Heart left ventricle (tissue), 16 donors: ENCODE data around the gene BRSK1. TPM values are rescaled to one million over a fixed set of nuclear protein-coding genes. Genes with fewer than 3 reads are reported as not detected.
A peak's percentile ranks its signal among the peaks of the same experiment; 100 is the strongest.

Experiments
- ATAC-seq, 4 donors: fragments of 200-7000 bp; cut with Tn5 transposase; one replicate each; pipeline ENCODE4 v1.9.1; 2020 to 2022; ENCODE audit warnings: moderate library complexity in 4 of 4, mild to moderate bottlenecking in 3 of 4, moderate number of reproducible peaks in 1 of 4
- DNase-seq, 5 donors: peaks; one replicate each; pipeline ENCODE4 v3.0.0-alpha.2; 2020
- H3K27ac ChIP-seq, 12 donors: fragments of 200-600 bp; sonication (generic) in 4 of 12; one replicate each; pipeline versions ENCODE4 v1.5.0 to v1.8.0; 2016 to 2022; ENCODE audit warnings: mild to moderate bottlenecking in 2 of 12
- H3K27me3 ChIP-seq, 9 donors: fragments of 200-600 bp; sonication (generic) in 2 of 9; one replicate each; pipeline versions ENCODE4 v1.5.1 to v1.8.0; 2016 to 2022; ENCODE audit warnings: mild to moderate bottlenecking in 3 of 9
- H3K36me3 ChIP-seq, 9 donors: fragments of 200-600 bp; sonication (generic) in 2 of 9; one replicate each; pipeline versions ENCODE4 v1.5.0 to v1.8.0; 2018 to 2022; ENCODE audit warnings: mild to moderate bottlenecking in 2 of 9
- H3K4me1 ChIP-seq, 12 donors: fragments of 200-600 bp; sonication (generic) in 4 of 12; one replicate each; pipeline versions ENCODE4 v1.5.0 to v1.8.0; 2016 to 2022; ENCODE audit warnings: mild to moderate bottlenecking in 3 of 12
- H3K4me3 ChIP-seq, 12 donors: fragments of 200-600 bp; sonication (generic) in 4 of 12; one replicate each; pipeline versions ENCODE4 v1.5.0 to v1.8.0; 2017 to 2022; ENCODE audit warnings: mild to moderate bottlenecking in 9 of 12, moderate library complexity in 4 of 12
- H3K9me3 ChIP-seq, 12 donors: fragments of 200-600 bp; sonication (generic) in 4 of 12; one replicate each; pipeline versions ENCODE4 v1.5.0 to v1.8.0; 2016 to 2022; ENCODE audit warnings: mild to moderate bottlenecking in 1 of 12
- CTCF ChIP-seq, 12 donors: fragments of 200-600 bp; sonication (generic) in 4 of 12; IDR thresholded peaks; one replicate each; pipeline versions ENCODE4 v1.5.0 to v1.8.0; 2018 to 2022; ENCODE audit warnings: antibody characterized with exemption in 12 of 12, mild to moderate bottlenecking in 5 of 12
- POLR2A ChIP-seq, 2 donors: fragments of 450-650 bp; IDR thresholded peaks; one replicate each; pipeline ENCODE4 v1.6.1; 2017; ENCODE audit warnings: antibody characterized with exemption in 2 of 2, mild to moderate bottlenecking in 2 of 2, moderate library complexity in 2 of 2
- WGBS, 4 donors: extraction: QIAGEN DNeasy Blood & Tissue Kit in 2 of 4; methylation state at CpG; one replicate each; pipeline versions ENCODE4 v1.1.5 to v1.1.7; 2013 to 2018; 5-methylcytosine and 5-hydroxymethylcytosine counted together
- intact Hi-C, 10 donors: fragments of 100-400 bp; cut with DNase I; formaldehyde crosslinking; loops; one replicate each; pipeline versions ENCODE4 v1.11.1 to v1.14.2; 2022
- polyA plus RNA-seq, 2 donors: library from polyadenylated mRNA; stranded (reverse); fragments of 200-250 nt; gene quantifications; one replicate each; pipeline ENCODE4 v1.2.3, GENCODE V29; 2013
- total RNA-seq, 9 donors: library from RNA; depleted of rRNA in 2 of 9; stranded (reverse); fragments of >200 nt in 2 of 9; fragmentation: NEBNext Ultra II Directional in 3 of 9; extraction: Animal tissue kit (Norgen Biotek cat#: 25700) in 3 of 9; gene quantifications; one replicate each; pipeline versions ENCODE4 v1.1.0 to v1.2.4, GENCODE V29; 2016 to 2023
- donor health status: ischemic (EF 13 %, LVEDD 7.1; RV severe dilation, severe dysfunction).
- donor health status: healthy with polysubstance abuse.
- donor health status: DM: no; HTN: yes; CAD: no.
- donor health status: DM: no; HTN: no; CAD: no.
- donor health status: ischemic (EF 25% LVEDD 6.9; RV normal size, moderate dysfunction).
- donor health status: ischemic (EF 25% LVEDD 5.7; RV mildly dilated, moderate dysfunction).
- donor health status: healthy.
- donor health status: DM: yes; HTN: yes; CAD: no.
- donor health status: ischemic (EF 35%, LVEDD 5.7; RV mildly dilated, moderate dysfunction).
- donor health status: nonischemic (EF 11% LVEDD 7.7; RV severe dilation, severe dysfunction).
- donor health status: DM: yes; HTN: yes; CAD: no.
- donor health status: PGD.
- donor health status: ischemic (EF 29% LVEDD 5.4; RV normal size, mild dysfunction).
- donor health status: nonischemic (EF 23%, LVEDD 6.1; RV moderate dilation, normal function).

Gene BRSK1
- total and polyA plus RNA-seq, 11 donors, result 1.6 to 7.4 (median 2.1) TPM

GRCh38 chr19:55284405-55285058, 735 bp downstream of the BRSK1 start:
- no peak for ATAC-seq
- TF ChIP-seq POLR2A (IDR thresholded peaks at IDR 0.05) (no peak), CTCF (IDR thresholded peaks at IDR 0.05) (no peak)
- H3K36me3 ChIP-seq, result no peaks in the 10 kb centered on the region
- peaks cover 0 to 32% (median 5%) of the 10 kb centered on the region in 12 donors for H3K4me1 ChIP-seq
- peak overlapping the region in 11 of 12 donors; percentile 16 to 91 (median 71) for H3K27ac ChIP-seq
- H3K27me3 ChIP-seq, result no peaks in the 10 kb centered on the region
- intact Hi-C loops, result loop anchor here in 1 of 10 donors (5.0 to 10.0 kb wide), 3 partner anchors 53 to 320 kb away; partner anchors contain the start of genes KMT5C, TMEM238, ZNF524 and ZNF865
- H3K9me3 ChIP-seq, result no peaks in the 10 kb centered on the region
- WGBS, 4 donors, result 20 to 28% (median 20%) methylated on average over 4 to 16 of the region's 16 CpGs; no CpG with 5 or more reads in 1 of the 4 donors
- peak overlapping the region; percentile 10 to 72 (median 53) for H3K4me3 ChIP-seq
- DNase-seq, result no peak

- DNase-seq, result peak in 2 of 5 donors; percentile 51 to 53
- H3K4me1 ChIP-seq, result peaks cover 0 to 27% (median 5%) of the 10 kb centered on the region in 12 donors
- no peaks in the 10 kb centered on the region for H3K9me3 ChIP-seq
- peak overlapping the region in 11 of 12 donors; percentile 20 to 91 (median 71) for H3K27ac ChIP-seq
- TF ChIP-seq CTCF (IDR thresholded peaks at IDR 0.05) (no peak), POLR2A (IDR thresholded peaks at IDR 0.05) (no peak)
- 37 to 52% (median 43%) methylated on average over 16 to 18 of the region's 18 CpGs for WGBS, 4 donors
- H3K4me3 ChIP-seq, result peak overlapping the region in 9 of 12 donors; percentile 3 to 72 (median 52)
- ATAC-seq, result peak in 3 of 4 donors; percentile 16 to 71 (median 36)
- peaks cover 0 to 6% (median 0%) of the 10 kb centered on the region in 9 donors for H3K36me3 ChIP-seq
- no peaks in the 10 kb centered on the region for H3K27me3 ChIP-seq
- intact Hi-C loops, result loop anchor here in 1 of 10 donors (10.0 kb wide), 1 partner anchor 319 kb away; the partner anchor contains the start of genes ZNF524 and ZNF865
Measured at GRCh38 chr19:55285229-55285890, 1.6 kb downstream of the BRSK1 start.

GRCh38 chr19:55287361-55288079, 3.7 kb downstream of the BRSK1 start:
- DNase-seq (no peak), ATAC-seq (no peak)
- H3K36me3 ChIP-seq, result peaks cover 0 to 7% (median 0%) of the 10 kb centered on the region in 9 donors
- no peak overlapping the region for H3K4me3 ChIP-seq
- H3K27ac ChIP-seq, result peak overlapping the region in 1 of 12 donors; percentile 11
- intact Hi-C loops, result loop anchor here in 1 of 10 donors (10.0 kb wide), 1 partner anchor 317 kb away; the partner anchor contains the start of genes ZNF524 and ZNF865
- TF ChIP-seq POLR2A (IDR thresholded peaks at IDR 0.05), result no peak
- TF ChIP-seq CTCF (IDR thresholded peaks at IDR 0.05), result no peak
- WGBS, 4 donors, result 88 to 98% (median 92%) methylated on average over 6 to 21 of the region's 21 CpGs
- no peaks in the 10 kb centered on the region for H3K9me3 ChIP-seq
- H3K27me3 ChIP-seq, result no peaks in the 10 kb centered on the region
- H3K4me1 ChIP-seq, result peaks cover 0 to 24% (median 0%) of the 10 kb centered on the region in 12 donors
